Measurements from ENCODE around the gene NEU2. TPM values are rescaled to one million over a fixed set of nuclear protein-coding genes. Genes with fewer than 3 reads are reported as not detected.

NEU2 gene
- total RNA-seq, 1 experiment from 2014 or later: not detected

DNA sequence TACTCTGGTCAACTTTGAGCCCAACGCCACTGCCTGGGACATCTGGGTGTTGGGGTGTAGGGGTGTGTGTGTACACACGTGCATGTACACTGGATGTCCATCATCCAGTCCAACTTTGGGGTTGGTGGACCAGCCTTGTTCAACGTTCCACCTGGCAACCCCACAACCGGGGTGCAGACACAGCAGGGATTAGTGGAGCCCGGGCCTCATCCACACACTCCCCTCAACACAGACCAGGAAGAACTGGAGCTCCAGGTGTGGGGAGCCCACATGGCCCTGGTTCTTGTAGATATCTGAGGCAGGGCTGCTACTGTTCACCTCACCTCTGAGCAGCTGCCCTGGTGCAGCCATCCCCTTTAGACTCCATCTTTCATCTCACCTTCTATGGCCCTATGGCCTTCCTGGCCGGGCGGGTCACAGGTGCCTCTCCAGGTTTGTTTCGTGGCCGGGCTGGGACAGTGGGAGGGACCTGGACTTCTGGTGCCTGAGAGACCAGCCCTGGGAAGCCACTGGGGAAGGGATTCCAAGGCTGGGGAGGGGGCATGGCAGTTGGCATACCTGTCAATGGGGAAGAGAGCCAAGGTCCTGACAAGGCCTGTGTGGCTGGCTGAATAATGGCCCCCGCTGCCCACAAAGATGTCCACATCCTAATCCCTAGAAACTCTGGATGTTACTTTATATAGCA is 7.5 kb downstream of the NEU2 start:
- Histone ChIP-seq H4K20me1 (ENCODE audit: control insufficient read depth, insufficient read depth, insufficient read length) (no peaks in the 10 kb centered on the region), H3K18ac (ENCODE audit: insufficient read length, low read depth, low read length) (no peak overlapping the region), H3K23ac (ENCODE audit: insufficient read length, low read depth, low read length) (no peak overlapping the region), H3K4me1 (ENCODE audit: insufficient read depth, low read length) (no peaks in the 10 kb centered on the region), H3K4ac (ENCODE audit: low read depth, low read length) (no peak overlapping the region), H4K91ac (ENCODE audit: insufficient read length, low read depth, low read length) (no peak overlapping the region), H2BK5ac (ENCODE audit: insufficient read length, low read length) (no peak overlapping the region), H2AFZ (ENCODE audit: low read length) (no peak overlapping the region), H3K27me3 (ENCODE audit: insufficient read depth, low read length) (no peaks in the 10 kb centered on the region; the same call in 1 of the 2 replicates), H2BK20ac (ENCODE audit: low read depth, low read length, poor library complexity, severe bottlenecking) (no peak overlapping the region), H4K8ac (replicated peaks; ENCODE audit: insufficient read length, low read depth, low read length) (no peak overlapping the region), H3K56ac (ENCODE audit: insufficient read length, low read depth, low read length) (no peak overlapping the region), H3K79me1 (ENCODE audit: insufficient read depth, low read depth, low read length, poor library complexity, severe bottlenecking) (no peaks in the 10 kb centered on the region), H3K9ac (ENCODE audit: extremely low read depth, insufficient read length, low read length) (no peak overlapping the region), H2BK120ac (ENCODE audit: low read depth, low read length, poor library complexity, severe bottlenecking) (no peak overlapping the region), H3K4me2 (ENCODE audit: insufficient read depth, insufficient read length, low read length) (no peak overlapping the region), H3K79me2 (ENCODE audit: insufficient read depth, low read length) (0 out of 2 replicates have a peak, but pooled peaks cover 1% of the 10 kb centered on the region), H3T11ph (ENCODE audit: low read length) (no peak overlapping the region), H2BK12ac (ENCODE audit: insufficient read length, low read depth, low read length) (no peak overlapping the region), H4K5ac (ENCODE audit: insufficient read length, low read depth, low read length) (no peak overlapping the region), H3K27ac (ENCODE audit: insufficient read length, low read depth, low read length) (no peak overlapping the region), H3K23me2 (ENCODE audit: insufficient read length, low read depth, low read length, poor library complexity, severe bottlenecking) (no peaks in the 10 kb centered on the region), H2AK5ac (ENCODE audit: insufficient read length, low read length) (no peak overlapping the region), H2BK15ac (ENCODE audit: low read depth, low read length) (no peak overlapping the region), H3K14ac (ENCODE audit: insufficient read depth, low read length) (no peak overlapping the region; the same call in 1 of the 2 replicates), H3K9me3 (ENCODE audit: control insufficient read depth, low read depth, low read length) (no peaks in the 10 kb centered on the region)
- TF ChIP-seq, protein P1, sequence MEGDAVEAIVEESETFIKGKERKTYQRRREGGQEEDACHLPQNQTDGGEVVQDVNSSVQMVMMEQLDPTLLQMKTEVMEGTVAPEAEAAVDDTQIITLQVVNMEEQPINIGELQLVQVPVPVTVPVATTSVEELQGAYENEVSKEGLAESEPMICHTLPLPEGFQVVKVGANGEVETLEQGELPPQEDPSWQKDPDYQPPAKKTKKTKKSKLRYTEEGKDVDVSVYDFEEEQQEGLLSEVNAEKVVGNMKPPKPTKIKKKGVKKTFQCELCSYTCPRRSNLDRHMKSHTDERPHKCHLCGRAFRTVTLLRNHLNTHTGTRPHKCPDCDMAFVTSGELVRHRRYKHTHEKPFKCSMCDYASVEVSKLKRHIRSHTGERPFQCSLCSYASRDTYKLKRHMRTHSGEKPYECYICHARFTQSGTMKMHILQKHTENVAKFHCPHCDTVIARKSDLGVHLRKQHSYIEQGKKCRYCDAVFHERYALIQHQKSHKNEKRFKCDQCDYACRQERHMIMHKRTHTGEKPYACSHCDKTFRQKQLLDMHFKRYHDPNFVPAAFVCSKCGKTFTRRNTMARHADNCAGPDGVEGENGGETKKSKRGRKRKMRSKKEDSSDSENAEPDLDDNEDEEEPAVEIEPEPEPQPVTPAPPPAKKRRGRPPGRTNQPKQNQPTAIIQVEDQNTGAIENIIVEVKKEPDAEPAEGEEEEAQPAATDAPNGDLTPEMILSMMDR (conservative IDR thresholded peaks at IDR 0.05): no peak
- H3K4me3 Mint-ChIP-seq: no peak overlapping the region
- H3K27ac Mint-ChIP-seq: no peak overlapping the region
- WGBS (ENCODE audit: extremely low coverage, insufficient read length, low lambda C conversion rate): no CpG with 5 or more reads among the region's 10 CpGs
- DNase-seq: no peak
- H3K4me1 Mint-ChIP-seq: no peaks in the 10 kb centered on the region
- no peaks in the 10 kb centered on the region for H3K9me3 Mint-ChIP-seq
- peaks cover 5% of the 10 kb centered on the region for H3K27me3 Mint-ChIP-seq (ENCODE audit: low read depth)
- no peaks in the 10 kb centered on the region for H3K36me3 Mint-ChIP-seq (ENCODE audit: insufficient read depth in 1 of 3, low read depth in 3 of 3)

Data from H9 (cell line).